Pulmonary artery endothelial cell (primary cell): Measurements from ENCODE around the gene MVD. TPM values are rescaled to one million over a fixed set of nuclear protein-coding genes. Genes with fewer than 3 reads are reported as not detected.

Experiments
- DNase-seq: peaks from one replicate; pipeline ENCODE4 v3.0.0-alpha.2; 2011; ENCODE audit warnings: low read depth, low spot score
- total RNA-seq: library from RNA; depleted of rRNA; stranded (reverse); fragments of >200 nt; gene quantifications from 2 replicates; pipeline ENCODE4 v1.2.3, GENCODE V29; 2014

The MVD gene
- total RNA-seq, 1 donor from 2014 or later: 67.3 TPM

- no peak for DNase-seq
Observed at GRCh38 chr16:88608076-88608475, 54.8 kb downstream of the MVD start.

GRCh38 chr16:88606148-88606757, 56.6 kb downstream of the MVD start:
- DNase-seq: no peak

GRCh38 chr16:88605186-88606147, 57.4 kb downstream of the MVD start:
- DNase-seq: no peak

GRCh38 chr16:88602091-88602490, 60.8 kb downstream of the MVD start:
- DNase-seq: no peak

Other genes with a start within 250 kb of the MVD start
- gene ZFPM1, start 209.8 kb downstream of the MVD start, total RNA-seq: 1.2 and 2.0 TPM in 2 replicates
- gene ZC3H18, start 92.7 kb downstream of the MVD start, total RNA-seq: 11.1 and 15.4 TPM in 2 replicates
- gene IL17C, start 24.5 kb downstream of the MVD start, total RNA-seq: not detected in 2 replicates
- gene CYBA, start 12.0 kb downstream of the MVD start, total RNA-seq: 20.8 and 34.5 TPM in 2 replicates
- 0.14 and 0.33 TPM in 2 replicates for gene SNAI3, start 23.4 kb upstream of the MVD start, total RNA-seq
- gene RNF166, start 43.3 kb upstream of the MVD start, total RNA-seq: 13.4 and 20.8 TPM in 2 replicates
- gene CTU2, start 43.4 kb upstream of the MVD start, total RNA-seq: 29.6 and 33.6 TPM in 2 replicates
- gene PIEZO1, start 122.1 kb upstream of the MVD start, total RNA-seq: 254 and 312 TPM in 2 replicates
- 9.4 and 9.9 TPM in 2 replicates for gene CDT1, start 140.7 kb upstream of the MVD start, total RNA-seq
- 104 and 142 TPM in 2 replicates for gene APRT, start 148.8 kb upstream of the MVD start, total RNA-seq
- gene GALNS, start 193.9 kb upstream of the MVD start, total RNA-seq: 16.8 and 21.9 TPM in 2 replicates
- 44.6 and 62.0 TPM in 2 replicates for gene TRAPPC2L, start 194.0 kb upstream of the MVD start, total RNA-seq
- not detected in 2 replicates for gene PABPN1L, start 203.6 kb upstream of the MVD start, total RNA-seq